GM12865 (cell line): ENCODE results near the gene ZNF256.
A peak's percentile ranks its signal among the peaks of the same experiment; 100 is the strongest.

Source experiments
- DNase-seq: peaks from one replicate; pipeline ENCODE4 v3.0.0; 2010; ENCODE audit warnings: low read depth
- H3K4me3 ChIP-seq: 2 replicates; pipeline ENCODE4 v1.5.1; 2011; ENCODE audit warnings: mild to moderate bottlenecking, low read depth, low read length, control low read depth
- TF ChIP-seq, protein P1 (sequence below): IDR thresholded peaks from 2 replicates; pipeline ENCODE4 v1.5.1; 2011; ENCODE audit warnings: low read length, control low read depth, low read depth, inconsistent platforms; ENCODE audit not compliant: insufficient read depth; ENCODE audit errors: missing control alignments

ZNF256 gene

DNA sequence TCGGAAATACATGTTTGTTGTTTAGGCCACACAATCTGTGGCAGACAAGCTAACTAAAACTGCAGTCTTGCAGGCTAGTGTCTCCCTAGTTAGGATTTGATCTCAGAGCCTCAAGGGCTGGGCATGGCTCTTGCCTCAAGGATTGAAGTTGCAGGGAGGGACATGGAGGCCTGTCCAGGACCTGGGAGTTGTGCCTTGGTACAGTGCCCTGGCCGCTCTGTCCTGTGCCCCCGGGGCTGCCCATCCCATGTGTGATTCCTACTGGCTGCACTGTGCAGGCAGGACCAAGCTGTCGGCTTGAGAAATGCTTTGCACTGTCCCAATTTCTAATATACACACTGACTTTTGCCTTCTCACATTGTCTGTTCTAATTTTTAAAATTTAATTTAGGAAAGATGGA is 7.5 kb upstream of the ZNF256 start:
- no peak for DNase-seq
- TF ChIP-seq, protein P1, sequence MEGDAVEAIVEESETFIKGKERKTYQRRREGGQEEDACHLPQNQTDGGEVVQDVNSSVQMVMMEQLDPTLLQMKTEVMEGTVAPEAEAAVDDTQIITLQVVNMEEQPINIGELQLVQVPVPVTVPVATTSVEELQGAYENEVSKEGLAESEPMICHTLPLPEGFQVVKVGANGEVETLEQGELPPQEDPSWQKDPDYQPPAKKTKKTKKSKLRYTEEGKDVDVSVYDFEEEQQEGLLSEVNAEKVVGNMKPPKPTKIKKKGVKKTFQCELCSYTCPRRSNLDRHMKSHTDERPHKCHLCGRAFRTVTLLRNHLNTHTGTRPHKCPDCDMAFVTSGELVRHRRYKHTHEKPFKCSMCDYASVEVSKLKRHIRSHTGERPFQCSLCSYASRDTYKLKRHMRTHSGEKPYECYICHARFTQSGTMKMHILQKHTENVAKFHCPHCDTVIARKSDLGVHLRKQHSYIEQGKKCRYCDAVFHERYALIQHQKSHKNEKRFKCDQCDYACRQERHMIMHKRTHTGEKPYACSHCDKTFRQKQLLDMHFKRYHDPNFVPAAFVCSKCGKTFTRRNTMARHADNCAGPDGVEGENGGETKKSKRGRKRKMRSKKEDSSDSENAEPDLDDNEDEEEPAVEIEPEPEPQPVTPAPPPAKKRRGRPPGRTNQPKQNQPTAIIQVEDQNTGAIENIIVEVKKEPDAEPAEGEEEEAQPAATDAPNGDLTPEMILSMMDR, result no peak
- no peak overlapping the region for H3K4me3 ChIP-seq

DNA sequence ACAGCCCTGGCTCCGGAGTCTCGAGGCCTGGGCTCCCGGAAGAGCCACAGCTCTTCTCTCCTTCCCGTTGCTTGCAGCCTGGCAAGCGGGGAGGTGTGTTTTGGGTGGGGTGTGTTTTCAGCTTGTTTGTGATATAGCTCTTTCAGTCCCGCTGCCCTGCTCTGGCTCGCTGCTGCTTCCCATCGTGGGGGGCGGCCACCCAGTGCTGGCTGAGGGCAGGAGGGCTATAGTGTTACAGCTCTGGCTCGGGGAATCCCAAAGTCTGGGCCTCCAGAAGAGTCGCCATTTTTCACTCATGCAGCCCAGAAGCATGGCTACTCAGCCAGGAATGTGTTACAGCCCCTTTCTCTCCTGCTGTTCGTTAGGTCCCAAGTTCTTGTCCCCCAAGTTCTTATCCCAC is 2.2 kb upstream of the ZNF256 start:
- TF ChIP-seq, protein P1, result no peak
- no peak for DNase-seq
- H3K4me3 ChIP-seq, result no peak overlapping the region

DNA sequence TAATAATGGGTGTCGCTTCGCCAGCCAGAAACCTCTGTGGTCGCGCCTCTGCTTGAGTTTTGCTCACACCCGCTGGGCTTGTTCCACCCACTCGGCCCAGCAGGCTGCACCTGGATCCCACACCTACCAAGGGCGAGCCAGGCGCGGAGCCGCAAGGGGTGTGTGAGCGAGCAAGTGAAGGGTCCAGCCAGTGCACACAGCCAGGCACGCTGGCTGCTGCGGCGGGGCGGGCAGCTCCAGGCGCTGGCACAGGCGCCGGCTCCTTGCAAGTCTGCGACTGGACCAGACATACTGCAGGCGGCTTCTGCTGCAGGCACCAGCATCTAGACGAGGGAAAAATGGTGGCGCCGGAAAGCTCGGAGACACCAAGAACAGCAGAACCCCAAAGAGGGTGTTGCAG is 1.8 kb upstream of the ZNF256 start:
- TF ChIP-seq, protein P1, result no peak
- H3K4me3 ChIP-seq, result no peak overlapping the region
- no peak for DNase-seq

DNA sequence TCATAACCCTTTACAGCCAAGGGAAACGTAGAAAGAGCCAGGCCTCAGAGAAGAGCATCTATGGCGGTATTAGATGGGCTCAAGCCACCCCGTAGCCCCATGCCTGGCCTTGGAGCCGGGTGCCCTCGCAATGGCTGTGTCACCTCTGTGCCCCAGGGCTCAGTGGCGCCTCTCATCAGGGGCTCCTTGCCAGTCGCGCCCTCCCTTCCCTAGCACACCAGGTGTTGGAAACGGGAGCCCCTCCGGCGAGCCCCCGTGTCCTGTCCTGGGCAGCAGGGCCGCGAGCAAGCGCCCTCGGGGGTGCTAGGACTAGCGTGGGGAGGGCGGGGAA is 453 bp downstream of the ZNF256 start:
- TF ChIP-seq, protein P1, result no peak
- H3K4me3 ChIP-seq, result peak overlapping the region; percentile 85
- DNase-seq, result no peak

DNA sequence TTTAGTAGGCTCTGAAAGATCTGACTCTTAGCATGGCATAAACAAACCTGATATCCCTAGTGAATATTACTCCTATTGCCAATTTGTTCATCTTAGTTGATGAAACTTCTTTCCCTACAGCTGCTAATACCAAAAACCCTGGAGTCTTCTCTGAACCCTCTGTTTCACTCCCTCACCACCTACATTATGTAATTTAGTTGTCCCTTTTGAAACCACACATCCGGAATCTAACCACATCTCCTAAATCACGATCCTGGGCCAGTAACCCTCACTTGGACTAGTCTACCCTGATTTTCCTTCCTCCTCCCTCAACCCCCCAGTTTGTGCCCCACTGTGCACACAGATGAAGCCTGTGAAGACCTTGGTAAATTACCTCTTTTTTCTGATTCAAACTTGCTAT is 1.2 kb downstream of the ZNF256 start:
- no peak for DNase-seq

DNA sequence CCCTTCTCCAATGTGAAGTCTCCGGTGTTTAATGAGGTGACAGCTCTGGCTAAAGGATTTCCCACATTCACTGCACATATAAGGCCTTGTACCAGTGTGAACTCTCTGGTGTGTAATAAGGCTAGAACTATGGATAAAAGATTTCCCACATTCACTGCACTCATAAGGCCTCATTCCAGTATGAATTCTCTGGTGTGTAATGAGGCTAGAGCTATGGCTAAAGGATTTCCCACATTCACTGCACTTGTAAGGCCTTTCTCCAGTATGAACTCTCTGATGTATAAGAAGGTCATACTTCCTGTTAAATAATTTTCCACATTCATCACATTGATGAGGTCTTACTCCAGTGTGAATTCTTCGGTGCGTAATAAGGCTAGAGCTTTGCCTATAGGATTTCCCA is 5.9 kb downstream of the ZNF256 start:
- no peak overlapping the region for H3K4me3 ChIP-seq
- no peak for DNase-seq
- TF ChIP-seq, protein P1, result no peak

More for the DNA sequence above, 1.2 kb downstream of the ZNF256 start:
- H3K4me3 ChIP-seq, result peak overlapping the region; percentile 85
- TF ChIP-seq, protein P1, result no peak

DNA sequence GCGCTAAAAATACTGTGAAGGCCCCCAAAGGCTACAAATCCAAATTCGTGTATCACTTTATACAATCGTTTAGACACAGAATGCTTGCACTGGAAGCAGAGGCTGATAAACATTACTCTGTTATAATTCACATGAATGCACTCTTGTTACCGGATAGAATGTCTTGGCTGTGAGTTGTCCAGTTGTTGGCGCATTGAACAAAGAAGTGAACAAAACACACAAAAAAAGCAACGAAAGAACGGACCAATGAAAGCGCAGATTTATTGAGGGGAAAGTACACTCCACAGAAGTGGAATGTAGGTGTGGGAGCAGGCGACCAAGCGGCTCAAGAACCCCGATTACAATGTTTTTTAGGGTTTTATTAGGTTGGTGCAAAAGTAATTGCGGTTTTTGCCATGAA is 11.8 kb downstream of the ZNF256 start:
- H3K4me3 ChIP-seq, result no peak overlapping the region
- TF ChIP-seq, protein P1, result no peak

More for the DNA sequence above, 11.8 kb downstream of the ZNF256 start:
- no peak for DNase-seq
